ENCODE measurements around the gene ITGA3. TPM values are rescaled to one million over a fixed set of nuclear protein-coding genes. Genes with fewer than 3 reads are reported as not detected.
A peak's percentile ranks its signal among the peaks of the same experiment; 100 is the strongest.

The ITGA3 gene
- total and polyA plus RNA-seq, 10 donors = 5.5 to 52.3 (median 32.8) TPM

DNA sequence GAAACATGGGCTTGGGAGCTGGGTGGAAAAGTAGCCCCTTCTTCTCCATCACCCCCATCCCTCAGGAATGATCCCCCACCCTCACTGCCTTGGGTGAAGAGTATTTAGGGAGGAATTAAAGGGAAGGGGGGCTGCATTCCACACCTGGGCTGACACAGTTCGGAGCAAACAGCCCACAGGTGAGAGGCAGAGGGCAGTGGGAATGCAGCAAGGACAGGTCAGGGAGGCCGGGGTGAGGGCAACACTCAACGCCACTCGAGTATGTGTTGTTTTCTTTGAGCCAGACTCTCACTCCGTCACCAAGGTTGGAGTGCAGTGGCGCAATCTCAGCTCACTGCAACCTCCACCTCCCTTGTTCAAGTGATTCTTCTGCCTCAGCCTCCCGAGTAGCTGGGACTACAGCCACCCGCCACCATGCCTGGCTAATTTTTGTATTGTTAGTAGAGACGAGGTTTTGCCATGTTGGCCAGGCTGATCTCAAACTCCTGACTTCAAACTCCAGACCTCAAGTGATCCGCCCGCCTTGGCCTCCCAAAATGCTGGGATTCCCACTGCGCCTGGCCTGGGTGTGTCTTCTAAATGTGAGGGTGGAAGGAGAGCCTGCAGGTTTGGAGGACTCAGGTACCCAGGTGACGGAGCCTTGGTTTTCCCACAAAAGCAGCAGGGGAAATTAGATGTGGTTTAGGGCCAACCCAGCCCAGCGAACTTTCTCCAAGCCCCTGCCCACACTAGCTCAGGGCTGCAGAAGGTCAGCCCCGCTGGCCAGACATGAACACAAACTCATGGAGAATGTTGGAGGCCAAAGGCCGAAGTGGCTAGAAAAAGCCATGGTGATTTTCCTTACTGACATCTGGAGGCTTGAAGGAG, 21.2 kb upstream of the ITGA3 start:
- Histone ChIP-seq H3K27ac (peak overlapping the region in 1 of 8 donors; percentile 49), H3K4me1 (peaks cover 0 to 33% (median 16%) of the 10 kb centered on the region in 6 donors), H3K36me3 (no peaks in the 10 kb centered on the region), H3K27me3 (replicated peaks in 1 of 7) (peaks cover 0 to 8% (median 0%) of the 10 kb centered on the region in 7 donors), H3K9me3 (no peaks in the 10 kb centered on the region), H3K4me3 (no peak overlapping the region)
- intact Hi-C loops (cut with DNase I; ENCODE audit: low total_unique reads) = no loop called here
- DNase-seq = no peak
- WGBS, 5 donors = 78 to 85% (median 84%) methylated on average over 15 to 16 of the region's 16 CpGs
- no peak for TF ChIP-seq POLR2AphosphoS5 (IDR thresholded peaks at IDR 0.05)
- TF ChIP-seq, protein P1, sequence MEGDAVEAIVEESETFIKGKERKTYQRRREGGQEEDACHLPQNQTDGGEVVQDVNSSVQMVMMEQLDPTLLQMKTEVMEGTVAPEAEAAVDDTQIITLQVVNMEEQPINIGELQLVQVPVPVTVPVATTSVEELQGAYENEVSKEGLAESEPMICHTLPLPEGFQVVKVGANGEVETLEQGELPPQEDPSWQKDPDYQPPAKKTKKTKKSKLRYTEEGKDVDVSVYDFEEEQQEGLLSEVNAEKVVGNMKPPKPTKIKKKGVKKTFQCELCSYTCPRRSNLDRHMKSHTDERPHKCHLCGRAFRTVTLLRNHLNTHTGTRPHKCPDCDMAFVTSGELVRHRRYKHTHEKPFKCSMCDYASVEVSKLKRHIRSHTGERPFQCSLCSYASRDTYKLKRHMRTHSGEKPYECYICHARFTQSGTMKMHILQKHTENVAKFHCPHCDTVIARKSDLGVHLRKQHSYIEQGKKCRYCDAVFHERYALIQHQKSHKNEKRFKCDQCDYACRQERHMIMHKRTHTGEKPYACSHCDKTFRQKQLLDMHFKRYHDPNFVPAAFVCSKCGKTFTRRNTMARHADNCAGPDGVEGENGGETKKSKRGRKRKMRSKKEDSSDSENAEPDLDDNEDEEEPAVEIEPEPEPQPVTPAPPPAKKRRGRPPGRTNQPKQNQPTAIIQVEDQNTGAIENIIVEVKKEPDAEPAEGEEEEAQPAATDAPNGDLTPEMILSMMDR (IDR thresholded peaks at IDR 0.05 in 8 of 11, conservative IDR thresholded peaks at IDR 0.05 in 3 of 11) = no peak
- no peak for TF ChIP-seq POLR2A (IDR thresholded peaks at IDR 0.05)

GRCh38 chr17:50035421-50035879, 20.5 kb upstream of the ITGA3 start:
- H3K4me1 ChIP-seq = peaks cover 0 to 33% (median 16%) of the 10 kb centered on the region in 6 donors
- intact Hi-C loops (cut with DNase I; ENCODE audit: low total_unique reads) = no loop called here
- 83 to 94% (median 86%) methylated on average over 4 to 5 of the region's 5 CpGs for WGBS, 5 donors
- H3K27me3 ChIP-seq (replicated peaks in 1 of 7) = peaks cover 0 to 4% (median 0%) of the 10 kb centered on the region in 7 donors
- no peak overlapping the region for H3K4me3 ChIP-seq
- no peaks in the 10 kb centered on the region for H3K9me3 ChIP-seq
- H3K27ac ChIP-seq = peak overlapping the region in 1 of 8 donors; percentile 49
- no peak for DNase-seq
- TF ChIP-seq, protein P1 (IDR thresholded peaks at IDR 0.05 in 8 of 11, conservative IDR thresholded peaks at IDR 0.05 in 3 of 11) = no peak
- peak in 1 of 3 donors; percentile 20 for TF ChIP-seq POLR2AphosphoS5 (IDR thresholded peaks at IDR 0.05)
- no peak for TF ChIP-seq POLR2A (IDR thresholded peaks at IDR 0.05)
- no peaks in the 10 kb centered on the region for H3K36me3 ChIP-seq

GRCh38 chr17:50035945-50036344, 20.0 kb upstream of the ITGA3 start:
- no peak for DNase-seq
- Histone ChIP-seq H3K9me3 (no peaks in the 10 kb centered on the region), H3K36me3 (no peaks in the 10 kb centered on the region), H3K27ac (peak overlapping the region in 1 of 8 donors; percentile 49), H3K4me1 (peaks cover 0 to 33% (median 16%) of the 10 kb centered on the region in 6 donors), H3K4me3 (no peak overlapping the region), H3K27me3 (replicated peaks in 1 of 7) (peaks cover 0 to 4% (median 0%) of the 10 kb centered on the region in 7 donors)
- TF ChIP-seq POLR2A (IDR thresholded peaks at IDR 0.05) (no peak), POLR2AphosphoS5 (IDR thresholded peaks at IDR 0.05) (no peak)
- TF ChIP-seq, protein P1 (IDR thresholded peaks at IDR 0.05 in 8 of 11, conservative IDR thresholded peaks at IDR 0.05 in 3 of 11) = no peak
- intact Hi-C loops (cut with DNase I; ENCODE audit: low total_unique reads) = no loop called here
- 62 to 100% (median 89%) methylated on average over 1 of the region's 1 CpG for WGBS, 5 donors

Data from spleen (tissue), 11 donors.